ENCODE data around the gene CAMTA1.

The CAMTA1 gene

DNA sequence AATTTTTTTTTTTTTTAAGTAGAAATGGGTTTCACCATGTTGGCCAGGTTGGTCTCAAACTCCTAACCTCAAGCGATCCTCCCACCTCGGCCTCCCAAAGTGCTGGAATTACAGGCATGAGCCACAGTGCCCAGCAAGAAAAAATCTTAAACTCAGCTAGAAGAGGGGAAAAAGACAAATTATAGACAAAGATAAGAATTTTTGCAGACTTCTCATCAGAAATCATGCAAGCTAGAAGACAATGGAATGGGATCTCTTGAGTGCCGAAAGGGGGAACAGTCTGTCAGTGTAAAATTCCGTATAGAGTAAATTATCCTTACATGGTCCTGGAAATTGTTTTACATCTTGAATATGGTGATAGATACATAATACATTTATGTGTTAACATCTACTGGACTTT lies 294.4 kb downstream of the CAMTA1 start:
- TF ChIP-seq, protein P1, sequence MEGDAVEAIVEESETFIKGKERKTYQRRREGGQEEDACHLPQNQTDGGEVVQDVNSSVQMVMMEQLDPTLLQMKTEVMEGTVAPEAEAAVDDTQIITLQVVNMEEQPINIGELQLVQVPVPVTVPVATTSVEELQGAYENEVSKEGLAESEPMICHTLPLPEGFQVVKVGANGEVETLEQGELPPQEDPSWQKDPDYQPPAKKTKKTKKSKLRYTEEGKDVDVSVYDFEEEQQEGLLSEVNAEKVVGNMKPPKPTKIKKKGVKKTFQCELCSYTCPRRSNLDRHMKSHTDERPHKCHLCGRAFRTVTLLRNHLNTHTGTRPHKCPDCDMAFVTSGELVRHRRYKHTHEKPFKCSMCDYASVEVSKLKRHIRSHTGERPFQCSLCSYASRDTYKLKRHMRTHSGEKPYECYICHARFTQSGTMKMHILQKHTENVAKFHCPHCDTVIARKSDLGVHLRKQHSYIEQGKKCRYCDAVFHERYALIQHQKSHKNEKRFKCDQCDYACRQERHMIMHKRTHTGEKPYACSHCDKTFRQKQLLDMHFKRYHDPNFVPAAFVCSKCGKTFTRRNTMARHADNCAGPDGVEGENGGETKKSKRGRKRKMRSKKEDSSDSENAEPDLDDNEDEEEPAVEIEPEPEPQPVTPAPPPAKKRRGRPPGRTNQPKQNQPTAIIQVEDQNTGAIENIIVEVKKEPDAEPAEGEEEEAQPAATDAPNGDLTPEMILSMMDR (conservative IDR thresholded peaks at IDR 0.05; ENCODE audit: low read depth, low read length), result no peak
- DNase-seq (ENCODE audit: low read depth), result no peak
- no peak overlapping the region for H3K4me3 ChIP-seq (ENCODE audit: low read depth, low read length)

- TF ChIP-seq, protein P1 (conservative IDR thresholded peaks at IDR 0.05; ENCODE audit: low read depth, low read length), result no peak
These were observed 299.1 kb downstream of the CAMTA1 start for GRCh38 chr1:7084232-7084894.

DNA sequence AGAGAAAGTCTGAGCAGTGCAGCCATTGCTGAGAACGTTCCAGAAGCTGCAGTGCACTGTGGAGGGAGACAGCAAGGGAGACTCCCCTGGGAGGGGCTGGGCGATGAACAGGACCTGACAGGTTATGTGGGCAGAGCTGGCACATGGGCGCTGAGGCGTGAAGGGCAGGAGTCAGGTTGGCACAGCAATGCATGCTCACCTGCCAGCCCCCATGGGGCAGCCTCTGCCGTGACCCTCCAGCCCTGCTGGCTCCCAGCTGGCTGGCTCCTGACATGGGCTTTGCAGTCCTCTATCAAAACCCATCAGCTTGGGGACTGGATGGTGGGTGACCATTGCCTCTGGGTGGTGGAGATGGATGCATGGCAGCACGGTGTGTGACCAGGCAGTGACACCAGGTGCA lies 300.3 kb downstream of the CAMTA1 start:
- TF ChIP-seq, protein P1 (conservative IDR thresholded peaks at IDR 0.05; ENCODE audit: low read depth, low read length), result no peak
- no peak for DNase-seq (ENCODE audit: low read depth)
- H3K4me3 ChIP-seq (ENCODE audit: low read depth, low read length), result no peak overlapping the region

More at GRCh38 chr1:7084232-7084894, 299.1 kb downstream of the CAMTA1 start:
- no peak overlapping the region for H3K4me3 ChIP-seq (ENCODE audit: low read depth, low read length)
- DNase-seq (ENCODE audit: low read depth), result no peak

- TF ChIP-seq, protein P1 (conservative IDR thresholded peaks at IDR 0.05; ENCODE audit: low read depth, low read length), result no peak
- H3K4me3 ChIP-seq (ENCODE audit: low read depth, low read length), result no peak overlapping the region
- DNase-seq (ENCODE audit: low read depth), result no peak
These were observed 300.9 kb downstream of the CAMTA1 start for GRCh38 chr1:7086106-7086505.

DNA sequence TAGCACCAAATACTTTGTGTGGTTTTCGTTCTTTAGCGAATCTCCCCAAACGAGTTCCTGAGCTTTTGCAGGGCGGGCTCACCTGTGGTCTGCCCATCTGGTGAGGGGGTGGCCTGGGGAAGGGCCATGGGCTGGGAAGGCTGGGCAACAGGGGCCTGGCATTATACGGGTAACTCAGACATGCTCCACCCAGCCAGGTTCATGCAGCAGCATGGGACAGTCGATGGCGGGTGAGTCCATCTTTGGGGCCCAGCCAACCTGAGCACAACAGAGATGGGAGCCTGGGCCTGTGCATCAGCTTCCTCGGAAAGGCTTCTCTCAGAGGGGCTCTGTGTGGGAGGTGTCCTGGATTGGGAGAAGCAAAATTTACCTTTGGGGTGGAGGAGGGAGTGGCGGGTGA lies 302.6 kb downstream of the CAMTA1 start:
- DNase-seq (ENCODE audit: low read depth), result no peak
- no peak overlapping the region for H3K4me3 ChIP-seq (ENCODE audit: low read depth, low read length)
- TF ChIP-seq, protein P1 (conservative IDR thresholded peaks at IDR 0.05; ENCODE audit: low read depth, low read length), result no peak

DNA sequence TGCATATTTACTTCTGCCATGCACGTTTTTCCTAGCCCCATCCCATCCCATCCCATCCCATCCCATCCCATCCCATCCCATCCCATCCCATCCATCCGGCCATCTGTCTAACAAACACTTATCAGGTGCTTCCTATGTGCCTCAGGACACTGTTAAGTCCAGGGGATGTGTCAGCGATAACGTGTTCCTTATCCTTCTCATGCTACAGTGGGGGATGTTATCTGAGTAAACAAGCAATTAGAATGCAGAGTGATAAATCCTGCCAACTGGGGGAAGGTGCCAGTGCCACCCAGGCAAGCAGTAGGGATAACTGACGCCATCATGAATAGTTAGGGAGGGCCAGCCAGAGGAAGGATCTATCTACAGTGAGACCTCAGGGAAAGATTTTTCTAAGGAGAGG lies 304.2 kb downstream of the CAMTA1 start:
- TF ChIP-seq, protein P1 (conservative IDR thresholded peaks at IDR 0.05; ENCODE audit: low read depth, low read length), result no peak
- H3K4me3 ChIP-seq (ENCODE audit: low read depth, low read length), result no peak overlapping the region
- DNase-seq (ENCODE audit: low read depth), result no peak

DNA sequence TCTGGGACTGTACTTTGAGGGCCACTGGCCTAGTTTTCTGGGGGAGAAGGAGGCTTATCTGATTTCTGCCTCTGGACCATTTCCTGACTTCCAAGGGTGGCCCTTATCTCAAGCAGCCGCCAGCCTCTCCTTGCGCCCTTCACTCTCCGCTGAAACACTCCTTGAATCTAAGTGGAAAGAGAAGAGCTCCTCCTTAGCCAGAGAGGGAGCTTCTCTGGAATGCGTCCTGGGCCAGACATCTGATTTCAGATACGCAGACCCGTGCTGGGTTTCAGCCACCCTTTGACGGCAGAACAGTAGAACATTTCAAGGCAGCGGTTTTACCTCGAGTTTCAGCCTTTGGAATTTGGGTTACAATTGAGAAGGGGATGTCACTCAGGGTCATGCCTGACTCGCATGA lies 308.0 kb downstream of the CAMTA1 start:
- H3K4me3 ChIP-seq (ENCODE audit: low read depth, low read length), result no peak overlapping the region
- DNase-seq (ENCODE audit: low read depth), result no peak
- TF ChIP-seq, protein P1 (conservative IDR thresholded peaks at IDR 0.05; ENCODE audit: low read depth, low read length), result no peak

All from choroid plexus epithelial cell (primary cell).